CD14-positive monocyte (primary cell): ENCODE data around the gene BMERB1. TPM values are rescaled to one million over a fixed set of nuclear protein-coding genes. Genes with fewer than 3 reads are reported as not detected.
A peak's percentile ranks its signal among the peaks of the same experiment; 100 is the strongest.

Experiments used
- DNase-seq, 3 donors: peaks; one replicate each; pipeline ENCODE4 v3.0.0-alpha.2; 2011 to 2022
- H2AFZ ChIP-seq: 2 replicates; pipeline ENCODE4 v1.6.0; 2012; ENCODE audit warnings: mild to moderate bottlenecking, low read depth, low read length, inconsistent platforms; ENCODE audit not compliant: insufficient read depth, poor library complexity, severe bottlenecking
- H3K27ac ChIP-seq, 2 donors: 1 replicate in 1 of 2; 2 replicates in 1 of 2; pipeline ENCODE4 v1.5.1; 2012 to 2013; ENCODE audit warnings: low read length in 2 of 2, control low read depth in 1 of 2, inconsistent platforms in 1 of 2, low read depth in 1 of 2, mild to moderate bottlenecking in 1 of 2
- H3K27me3 ChIP-seq, 2 donors: one replicate each; pipeline versions ENCODE4 v1.6.0 to v1.6.1; 2011 to 2013; ENCODE audit warnings: low read length in 2 of 2; ENCODE audit not compliant: control insufficient read depth in 2 of 2, insufficient read depth in 2 of 2
- H3K36me3 ChIP-seq, 2 donors: replicated peaks in 1 of 2; 1 replicate in 1 of 2; 2 replicates in 1 of 2; pipeline versions ENCODE4 v1.5.1 to v1.6.1; 2012 to 2013; ENCODE audit warnings: low read length in 2 of 2, control low read depth in 1 of 2, inconsistent platforms in 1 of 2, mild to moderate bottlenecking in 1 of 2; ENCODE audit not compliant: insufficient read depth in 2 of 2, control insufficient read depth in 1 of 2
- H3K4me1 ChIP-seq, 2 donors: 1 replicate in 1 of 2; 2 replicates in 1 of 2; pipeline versions ENCODE4 v1.5.1 to v1.6.1; 2012 to 2013; ENCODE audit warnings: low read length in 2 of 2, control low read depth in 1 of 2, inconsistent platforms in 1 of 2, mild to moderate bottlenecking in 1 of 2, moderate library complexity in 1 of 2; ENCODE audit not compliant: insufficient read depth in 2 of 2, control insufficient read depth in 1 of 2
- H3K4me2 ChIP-seq: replicated peaks from 2 replicates; pipeline ENCODE3; 2012; ENCODE audit warnings: low read length, moderate library complexity, mild to moderate bottlenecking; ENCODE audit not compliant: poor library complexity, severe bottlenecking; ENCODE audit errors: extremely low read depth
- H3K4me3 ChIP-seq, 3 experiments: fragments of 200-600 bp in 1 of 3; sonication (generic) in 1 of 3; replicated peaks in 1 of 3; 1 replicate in 2 of 3; 2 replicates in 1 of 3; pipeline ENCODE4 v1.5.1; 2011 to 2013; ENCODE audit warnings: low read length in 3 of 3, mild to moderate bottlenecking in 3 of 3, control low read depth in 2 of 3, low read depth in 2 of 3, inconsistent platforms in 1 of 3, moderate library complexity in 1 of 3
- H3K79me2 ChIP-seq: 2 replicates; pipeline ENCODE4 v1.6.0; 2012; ENCODE audit warnings: mild to moderate bottlenecking, control low read depth, inconsistent platforms, low read length, moderate library complexity; ENCODE audit not compliant: insufficient read depth
- H3K9ac ChIP-seq: 2 replicates; pipeline ENCODE4 v1.6.0; 2017; ENCODE audit warnings: low read length, mild to moderate bottlenecking; ENCODE audit not compliant: insufficient read depth, poor library complexity, severe bottlenecking
- H3K9me3 ChIP-seq, 2 donors: replicated peaks in 1 of 2; 1 replicate in 1 of 2; 2 replicates in 1 of 2; pipeline versions ENCODE4 v1.5.1 to v1.6.1; 2012 to 2013; ENCODE audit warnings: low read length in 2 of 2, control low read depth in 1 of 2; ENCODE audit not compliant: control insufficient read depth in 1 of 2, insufficient read depth in 1 of 2
- H4K20me1 ChIP-seq: 2 replicates; pipeline ENCODE4 v1.6.0; 2012; ENCODE audit warnings: mild to moderate bottlenecking, low read length, control low read depth, moderate library complexity; ENCODE audit not compliant: insufficient read depth
- H3K27ac Mint-ChIP-seq, 7 donors: one replicate each; pipeline ENCODE4 v1.8.0; 2020; ENCODE audit warnings: mild to moderate bottlenecking in 7 of 7, mixed read lengths in 7 of 7, moderate library complexity in 6 of 7, inconsistent platforms in 2 of 7
- H3K27me3 Mint-ChIP-seq, 3 donors: one replicate each; pipeline ENCODE4 v1.8.0; 2021 to 2022; ENCODE audit warnings: low read depth in 3 of 3, mild to moderate bottlenecking in 3 of 3, mixed read lengths in 3 of 3, moderate library complexity in 3 of 3, inconsistent platforms in 1 of 3
- H3K36me3 Mint-ChIP-seq, 2 donors: one replicate each; pipeline ENCODE4 v1.8.0; 2020; ENCODE audit warnings: mixed read lengths in 2 of 2, inconsistent platforms in 1 of 2, mild to moderate bottlenecking in 1 of 2
- H3K4me1 Mint-ChIP-seq: one replicate; pipeline ENCODE4 v1.8.0; 2020; ENCODE audit warnings: mild to moderate bottlenecking, mixed read lengths
- H3K4me3 Mint-ChIP-seq, 2 donors: one replicate each; pipeline ENCODE4 v1.8.0; 2020; ENCODE audit warnings: mild to moderate bottlenecking in 2 of 2, mixed read lengths in 2 of 2, moderate library complexity in 1 of 2
- H3K9me3 Mint-ChIP-seq, 7 donors: one replicate each; pipeline ENCODE4 v1.8.0; 2020 to 2022; ENCODE audit warnings: mixed read lengths in 7 of 7, mild to moderate bottlenecking in 6 of 7, moderate library complexity in 6 of 7, inconsistent platforms in 2 of 7
- WGBS: methylation state at CpG from one replicate; pipeline ENCODE4 v1.1.5; 2013; ENCODE audit warnings: missing lambda C conversion rate; ENCODE audit not compliant: insufficient coverage; 5-methylcytosine and 5-hydroxymethylcytosine counted together
- intact Hi-C, 2 donors: fragments of 100-400 bp; cut with micrococcal nuclease; formaldehyde crosslinking; loops; one replicate each; pipeline versions ENCODE4 v1.15.0 to v1.15.1; 2023
- polyA plus RNA-seq, 3 donors: library from polyadenylated mRNA; depleted of rRNA in 1 of 3; unstranded in 2 of 3; stranded (reverse) in 1 of 3; fragments of 300-500 nt in 2 of 3; fragments of >200 nt in 1 of 3; fragmentation: Illumina TruSeq in 2 of 3; gene quantifications; 1 replicate in 2 of 3; 2 replicates in 1 of 3; pipeline ENCODE4 v1.2.3, GENCODE V29; 2012 to 2021
- TF ChIP-seq, protein P1 (sequence below): fragments of 200-600 bp; IDR thresholded peaks from one replicate; pipeline ENCODE4 v1.8.0; 2022; ENCODE audit warnings: antibody characterized with exemption, mild to moderate bottlenecking

Gene BMERB1
- polyA plus RNA-seq, 3 donors: 0.11 to 0.28 (median 0.11) TPM

GRCh38 chr16:15493466-15494180 is 59.2 kb downstream of the BMERB1 start:
- intact Hi-C loops: no loop called here
- DNase-seq: no peak
- peaks cover 8 to 9% (median 9%) of the 10 kb centered on the region in 3 donors for H3K27me3 Mint-ChIP-seq
- Histone ChIP-seq H3K9ac (no peak overlapping the region), H3K4me1 (peaks cover 12 to 18% of the 10 kb centered on the region in 2 donors), H3K9me3 (no peaks in the 10 kb centered on the region), H4K20me1 (no peaks in the 10 kb centered on the region), H3K36me3 (no peaks in the 10 kb centered on the region), H2AFZ (no peak overlapping the region), H3K27ac (no peak overlapping the region), H3K4me2 (no peak overlapping the region), H3K79me2 (no peaks in the 10 kb centered on the region), H3K27me3 (no peaks in the 10 kb centered on the region), H3K4me3 (no peak overlapping the region)
- no peaks in the 10 kb centered on the region for H3K36me3 Mint-ChIP-seq
- WGBS: 33% methylated on average over 5 of the region's 9 CpGs
- H3K4me1 Mint-ChIP-seq: peaks cover 18% of the 10 kb centered on the region
- peak overlapping the region in 1 of 7 donors; percentile 6 for H3K27ac Mint-ChIP-seq
- TF ChIP-seq, protein P1, sequence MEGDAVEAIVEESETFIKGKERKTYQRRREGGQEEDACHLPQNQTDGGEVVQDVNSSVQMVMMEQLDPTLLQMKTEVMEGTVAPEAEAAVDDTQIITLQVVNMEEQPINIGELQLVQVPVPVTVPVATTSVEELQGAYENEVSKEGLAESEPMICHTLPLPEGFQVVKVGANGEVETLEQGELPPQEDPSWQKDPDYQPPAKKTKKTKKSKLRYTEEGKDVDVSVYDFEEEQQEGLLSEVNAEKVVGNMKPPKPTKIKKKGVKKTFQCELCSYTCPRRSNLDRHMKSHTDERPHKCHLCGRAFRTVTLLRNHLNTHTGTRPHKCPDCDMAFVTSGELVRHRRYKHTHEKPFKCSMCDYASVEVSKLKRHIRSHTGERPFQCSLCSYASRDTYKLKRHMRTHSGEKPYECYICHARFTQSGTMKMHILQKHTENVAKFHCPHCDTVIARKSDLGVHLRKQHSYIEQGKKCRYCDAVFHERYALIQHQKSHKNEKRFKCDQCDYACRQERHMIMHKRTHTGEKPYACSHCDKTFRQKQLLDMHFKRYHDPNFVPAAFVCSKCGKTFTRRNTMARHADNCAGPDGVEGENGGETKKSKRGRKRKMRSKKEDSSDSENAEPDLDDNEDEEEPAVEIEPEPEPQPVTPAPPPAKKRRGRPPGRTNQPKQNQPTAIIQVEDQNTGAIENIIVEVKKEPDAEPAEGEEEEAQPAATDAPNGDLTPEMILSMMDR: no peak
- H3K4me3 Mint-ChIP-seq: no peak overlapping the region
- peaks cover 0 to 4% (median 0%) of the 10 kb centered on the region in 7 donors for H3K9me3 Mint-ChIP-seq

- Histone ChIP-seq H3K4me1 (peaks cover 12 to 18% of the 10 kb centered on the region in 2 donors), H3K27ac (no peak overlapping the region), H3K9ac (no peak overlapping the region), H3K79me2 (no peaks in the 10 kb centered on the region), H3K4me2 (no peak overlapping the region), H3K9me3 (no peaks in the 10 kb centered on the region), H3K27me3 (no peaks in the 10 kb centered on the region), H3K36me3 (no peaks in the 10 kb centered on the region), H3K4me3 (no peak overlapping the region), H2AFZ (no peak overlapping the region), H4K20me1 (no peaks in the 10 kb centered on the region)
- H3K4me1 Mint-ChIP-seq: peaks cover 18% of the 10 kb centered on the region
- peaks cover 0 to 4% (median 0%) of the 10 kb centered on the region in 7 donors for H3K9me3 Mint-ChIP-seq
- H3K27ac Mint-ChIP-seq: no peak overlapping the region
- 100% methylated on average over 1 of the region's 4 CpGs for WGBS
- intact Hi-C loops: no loop called here
- H3K4me3 Mint-ChIP-seq: no peak overlapping the region
- no peaks in the 10 kb centered on the region for H3K36me3 Mint-ChIP-seq
- TF ChIP-seq, protein P1: no peak
- peaks cover 7 to 11% (median 8%) of the 10 kb centered on the region in 3 donors for H3K27me3 Mint-ChIP-seq
- DNase-seq: no peak
Measured at GRCh38 chr16:15494236-15494635, 59.8 kb downstream of the BMERB1 start.
